Measurements from ENCODE around the gene PRRT1.

Gene PRRT1

DNA sequence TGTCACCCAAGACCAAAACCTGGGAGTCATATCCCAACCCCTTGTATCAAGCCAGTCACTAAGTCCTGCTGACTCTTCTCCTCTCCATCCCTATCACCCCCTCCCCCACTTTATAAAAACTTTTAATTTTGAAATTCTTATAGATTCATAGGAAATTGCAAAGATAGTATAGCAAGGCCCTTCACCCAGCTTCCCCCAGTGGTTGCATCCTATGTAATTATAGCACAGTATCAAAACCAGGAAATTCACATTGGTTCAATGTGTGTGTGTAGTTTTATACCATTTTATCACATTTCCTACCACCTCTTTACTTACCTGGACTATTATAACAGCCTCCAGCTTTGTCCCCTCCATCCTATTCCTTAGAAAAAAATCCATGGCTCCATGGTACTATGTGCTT, 6.3 kb upstream of the PRRT1 start:
- Histone ChIP-seq H3K27ac (ENCODE audit: poor library complexity, severe bottlenecking) (no peak overlapping the region), H3K36me3 (ENCODE audit: low read depth) (peaks cover 46% of the 10 kb centered on the region), H3K4me3 (ENCODE audit: severe bottlenecking) (no peak overlapping the region), H3K9me3 (ENCODE audit: severe bottlenecking) (no peaks in the 10 kb centered on the region), H3K4me1 (ENCODE audit: insufficient read depth, poor library complexity, severe bottlenecking) (no peaks in the 10 kb centered on the region), H3K27me3 (ENCODE audit: insufficient read depth, poor library complexity, severe bottlenecking) (no peaks in the 10 kb centered on the region)
- ATAC-seq (ENCODE audit: low read depth) (no peak), DNase-seq (ENCODE audit: low spot score) (no peak)
- TF ChIP-seq, protein P1, sequence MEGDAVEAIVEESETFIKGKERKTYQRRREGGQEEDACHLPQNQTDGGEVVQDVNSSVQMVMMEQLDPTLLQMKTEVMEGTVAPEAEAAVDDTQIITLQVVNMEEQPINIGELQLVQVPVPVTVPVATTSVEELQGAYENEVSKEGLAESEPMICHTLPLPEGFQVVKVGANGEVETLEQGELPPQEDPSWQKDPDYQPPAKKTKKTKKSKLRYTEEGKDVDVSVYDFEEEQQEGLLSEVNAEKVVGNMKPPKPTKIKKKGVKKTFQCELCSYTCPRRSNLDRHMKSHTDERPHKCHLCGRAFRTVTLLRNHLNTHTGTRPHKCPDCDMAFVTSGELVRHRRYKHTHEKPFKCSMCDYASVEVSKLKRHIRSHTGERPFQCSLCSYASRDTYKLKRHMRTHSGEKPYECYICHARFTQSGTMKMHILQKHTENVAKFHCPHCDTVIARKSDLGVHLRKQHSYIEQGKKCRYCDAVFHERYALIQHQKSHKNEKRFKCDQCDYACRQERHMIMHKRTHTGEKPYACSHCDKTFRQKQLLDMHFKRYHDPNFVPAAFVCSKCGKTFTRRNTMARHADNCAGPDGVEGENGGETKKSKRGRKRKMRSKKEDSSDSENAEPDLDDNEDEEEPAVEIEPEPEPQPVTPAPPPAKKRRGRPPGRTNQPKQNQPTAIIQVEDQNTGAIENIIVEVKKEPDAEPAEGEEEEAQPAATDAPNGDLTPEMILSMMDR (IDR thresholded peaks at IDR 0.05; ENCODE audit: poor library complexity, severe bottlenecking), result no peak

DNA sequence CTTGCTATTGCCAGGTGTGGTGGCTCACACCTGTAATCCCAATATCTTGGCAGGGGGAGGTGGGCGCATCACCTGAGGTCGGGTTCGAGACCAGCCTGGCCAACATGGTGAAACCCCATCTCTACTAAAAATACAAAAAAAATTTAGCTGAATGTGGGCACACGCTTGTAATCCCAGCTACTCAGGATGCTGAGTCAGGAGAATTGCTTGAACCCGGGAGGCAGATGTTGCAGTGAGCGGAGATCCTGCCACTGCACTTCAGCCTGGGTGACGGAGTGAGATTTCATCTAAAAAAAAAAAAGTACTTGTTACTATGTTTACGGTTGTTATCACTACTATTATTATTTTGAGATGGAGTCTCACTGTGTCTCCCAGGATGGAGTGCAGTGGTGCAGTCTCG, 5.2 kb upstream of the PRRT1 start:
- ATAC-seq (ENCODE audit: low read depth), result no peak
- DNase-seq (ENCODE audit: low spot score), result no peak
- H3K27me3 ChIP-seq (ENCODE audit: insufficient read depth, poor library complexity, severe bottlenecking), result no peaks in the 10 kb centered on the region
- TF ChIP-seq, protein P1 (IDR thresholded peaks at IDR 0.05; ENCODE audit: poor library complexity, severe bottlenecking), result no peak
- peaks cover 6% of the 10 kb centered on the region for H3K4me1 ChIP-seq (ENCODE audit: insufficient read depth, poor library complexity, severe bottlenecking)
- peaks cover 46% of the 10 kb centered on the region for H3K36me3 ChIP-seq (ENCODE audit: low read depth)
- no peak overlapping the region for H3K27ac ChIP-seq (ENCODE audit: poor library complexity, severe bottlenecking)
- no peak overlapping the region for H3K4me3 ChIP-seq (ENCODE audit: severe bottlenecking)
- H3K9me3 ChIP-seq (ENCODE audit: severe bottlenecking), result no peaks in the 10 kb centered on the region

DNA sequence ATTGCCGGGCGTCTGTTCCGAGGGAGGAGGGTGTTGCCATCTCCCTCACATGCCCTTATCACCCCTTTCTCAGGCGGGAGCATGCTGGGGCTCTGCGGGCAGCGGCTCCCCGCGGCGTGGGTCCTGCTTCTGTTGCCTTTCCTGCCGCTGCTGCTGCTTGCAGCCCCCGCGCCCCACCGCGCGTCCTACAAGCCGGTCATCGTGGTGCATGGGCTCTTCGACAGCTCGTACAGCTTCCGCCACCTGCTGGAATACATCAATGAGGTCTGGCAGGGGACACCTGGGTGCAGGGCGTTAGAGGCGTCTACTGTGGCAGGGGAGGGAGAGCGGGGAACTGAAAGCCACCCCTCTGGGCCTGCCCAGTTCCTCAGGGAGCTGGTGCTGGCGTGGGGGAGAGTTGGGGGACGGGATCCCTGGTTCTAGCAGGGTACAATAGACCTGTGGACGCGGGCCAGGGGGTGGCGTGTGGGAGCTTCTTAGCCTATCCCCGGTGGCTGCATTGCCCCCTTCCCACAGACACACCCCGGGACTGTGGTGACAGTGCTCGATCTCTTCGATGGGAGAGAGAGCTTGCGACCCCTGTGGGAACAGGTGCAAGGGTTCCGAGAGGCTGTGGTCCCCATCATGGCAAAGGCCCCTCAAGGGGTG, 2.9 kb upstream of the PRRT1 start:
- TF ChIP-seq, protein P1 (IDR thresholded peaks at IDR 0.05; ENCODE audit: poor library complexity, severe bottlenecking), result peak; percentile 72
- H3K27me3 ChIP-seq (ENCODE audit: insufficient read depth, poor library complexity, severe bottlenecking), result no peaks in the 10 kb centered on the region
- H3K4me3 ChIP-seq (ENCODE audit: severe bottlenecking), result peak overlapping the region; percentile 65
- no peaks in the 10 kb centered on the region for H3K9me3 ChIP-seq (ENCODE audit: severe bottlenecking)
- peak; percentile 58 for ATAC-seq (ENCODE audit: low read depth)
- no peak for DNase-seq (ENCODE audit: low spot score)
- peaks cover 6% of the 10 kb centered on the region for H3K4me1 ChIP-seq (ENCODE audit: insufficient read depth, poor library complexity, severe bottlenecking)
- H3K36me3 ChIP-seq (ENCODE audit: low read depth), result peaks cover 39% of the 10 kb centered on the region
- peak overlapping the region; percentile 89 for H3K27ac ChIP-seq (ENCODE audit: poor library complexity, severe bottlenecking)

DNA sequence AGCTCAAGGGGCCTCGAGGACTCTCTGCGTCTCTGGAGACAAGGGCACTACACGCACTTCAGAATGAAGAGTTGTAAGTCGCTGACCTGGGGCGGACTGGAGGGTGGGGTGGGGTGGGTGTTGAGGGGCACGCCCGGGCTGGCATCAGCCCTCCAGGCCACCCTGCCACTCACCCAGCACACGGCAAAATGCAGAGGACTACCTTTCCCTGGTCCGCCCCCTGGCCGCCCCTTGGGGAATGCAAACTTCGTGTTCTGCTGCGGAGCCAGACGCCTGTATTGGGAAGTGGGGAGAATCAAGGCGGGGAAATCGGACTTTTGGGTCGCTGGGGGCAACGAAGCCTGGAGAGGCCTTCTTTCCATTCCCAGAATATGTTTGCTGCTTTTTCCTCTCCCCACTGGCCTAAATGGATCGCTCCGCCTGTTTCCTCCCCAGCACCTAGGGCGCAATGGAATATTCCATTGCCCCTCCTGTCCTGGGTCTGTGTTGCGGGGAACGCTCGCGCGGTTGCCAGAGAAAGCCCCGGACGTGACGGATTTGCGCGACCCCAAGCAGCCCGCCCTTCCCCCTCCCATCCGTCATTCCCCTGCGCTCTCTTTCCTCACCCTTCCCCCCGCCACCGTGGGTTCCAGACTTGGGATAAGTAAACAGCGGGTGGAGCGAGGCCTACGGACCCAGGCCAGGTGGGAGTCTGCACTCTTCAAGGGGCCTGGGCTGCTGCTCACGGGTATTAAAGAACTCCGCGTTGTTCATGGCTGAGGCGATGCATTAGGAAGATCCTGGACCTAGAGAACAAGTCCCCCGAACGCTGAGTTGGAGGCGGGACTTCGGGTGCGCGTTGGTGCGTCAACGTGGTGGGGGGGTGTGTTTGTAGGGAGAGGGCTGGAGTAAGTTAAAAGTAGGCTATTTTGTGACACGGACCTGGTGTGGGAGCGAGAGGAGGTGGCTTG, 2.1 kb upstream of the PRRT1 start, which contains the start of gene PPT2:
Gene PPT2, plus strand, starts transcription at position 578 of the 950 bp plus-strand sequence. CDS start 454 bp downstream, outside the sequence.
- H3K4me3 ChIP-seq (ENCODE audit: severe bottlenecking), result peak within 1 kb of the TSS; percentile 65
- H3K9me3 ChIP-seq (ENCODE audit: severe bottlenecking), result no peaks in the 10 kb centered on the region
- H3K4me1 ChIP-seq (ENCODE audit: insufficient read depth, poor library complexity, severe bottlenecking), result peaks cover 6% of the 10 kb centered on the region
- peak; percentile 92 for DNase-seq (ENCODE audit: low spot score)
- no peaks in the 10 kb centered on the region for H3K27me3 ChIP-seq (ENCODE audit: insufficient read depth, poor library complexity, severe bottlenecking)
- H3K27ac ChIP-seq (ENCODE audit: poor library complexity, severe bottlenecking), result peak within 1 kb of the TSS; percentile 89
- peaks cover 35% of the 10 kb centered on the region for H3K36me3 ChIP-seq (ENCODE audit: low read depth)
- ATAC-seq (ENCODE audit: low read depth), result peak; percentile 65
- TF ChIP-seq, protein P1 (IDR thresholded peaks at IDR 0.05; ENCODE audit: poor library complexity, severe bottlenecking), result no peak
